GM18951 (cell line): ENCODE measurements around the gene SORCS1.

Experiments
- POLR2A ChIP-seq: IDR thresholded peaks from 4 replicates; pipeline ENCODE4 v1.6.1; 2011; ENCODE audit warnings: mild to moderate bottlenecking; ENCODE audit not compliant: insufficient read length, insufficient read depth; ENCODE audit errors: extremely low read depth
- in situ Hi-C: fragments of 300-500 bp; cut with MboI; formaldehyde crosslinking; loops from one replicate; pipeline ENCODE4 v1.12.0; 2022; ENCODE audit warnings: low sequenced_read_pairs, mixed read lengths, inconsistent platforms; ENCODE audit not compliant: unreplicated experiment

SORCS1 gene

GRCh38 chr10:107141524-107142061, 22.9 kb downstream of the SORCS1 start:
- in situ Hi-C loops, result no loop called here
- TF ChIP-seq POLR2A, result no peak

GRCh38 chr10:107139237-107139636, 25.3 kb downstream of the SORCS1 start:
- in situ Hi-C loops, result no loop called here
- no peak for TF ChIP-seq POLR2A

GRCh38 chr10:107133656-107134055, 30.9 kb downstream of the SORCS1 start:
- no peak for TF ChIP-seq POLR2A
- in situ Hi-C loops, result no loop called here

GRCh38 chr10:107129000-107129399, 35.5 kb downstream of the SORCS1 start:
- in situ Hi-C loops, result no loop called here
- TF ChIP-seq POLR2A, result no peak

GRCh38 chr10:107126512-107127065, 37.9 kb downstream of the SORCS1 start:
- TF ChIP-seq POLR2A, result no peak
- in situ Hi-C loops, result no loop called here

- in situ Hi-C loops, result no loop called here
- no peak for TF ChIP-seq POLR2A
Measured at GRCh38 chr10:107122703-107123102, 41.8 kb downstream of the SORCS1 start.

- no peak for TF ChIP-seq POLR2A
- in situ Hi-C loops, result no loop called here
Measured at GRCh38 chr10:107118866-107119265, 45.6 kb downstream of the SORCS1 start.

GRCh38 chr10:107104026-107104652, 60.4 kb downstream of the SORCS1 start:
- in situ Hi-C loops, result no loop called here
- no peak for TF ChIP-seq POLR2A

GRCh38 chr10:107103174-107104025, 61.1 kb downstream of the SORCS1 start:
- in situ Hi-C loops, result no loop called here
- no peak for TF ChIP-seq POLR2A

GRCh38 chr10:107098326-107098725, 66.2 kb downstream of the SORCS1 start:
- TF ChIP-seq POLR2A, result no peak
- in situ Hi-C loops, result no loop called here

- TF ChIP-seq POLR2A, result no peak
- in situ Hi-C loops, result no loop called here
Measured at GRCh38 chr10:107094824-107095522, 69.5 kb downstream of the SORCS1 start.

- TF ChIP-seq POLR2A, result no peak
- in situ Hi-C loops, result no loop called here
Measured at GRCh38 chr10:107092321-107092720, 72.2 kb downstream of the SORCS1 start.

GRCh38 chr10:107091126-107091525, 73.4 kb downstream of the SORCS1 start:
- in situ Hi-C loops, result no loop called here
- no peak for TF ChIP-seq POLR2A
